Stimulated activated CD4-positive, alpha-beta T cell treated with anti-CD3 and anti-CD28 coated beads, Interleukin-1b, Interleukin-23, amount 100 ng/mL, for 48 hours (primary cell): Measurements from ENCODE around the gene RGMB.

Experiments used
- DNase-seq: peaks from one replicate; pipeline ENCODE4 v3.0.0-alpha.2; 2020

RGMB gene

DNA sequence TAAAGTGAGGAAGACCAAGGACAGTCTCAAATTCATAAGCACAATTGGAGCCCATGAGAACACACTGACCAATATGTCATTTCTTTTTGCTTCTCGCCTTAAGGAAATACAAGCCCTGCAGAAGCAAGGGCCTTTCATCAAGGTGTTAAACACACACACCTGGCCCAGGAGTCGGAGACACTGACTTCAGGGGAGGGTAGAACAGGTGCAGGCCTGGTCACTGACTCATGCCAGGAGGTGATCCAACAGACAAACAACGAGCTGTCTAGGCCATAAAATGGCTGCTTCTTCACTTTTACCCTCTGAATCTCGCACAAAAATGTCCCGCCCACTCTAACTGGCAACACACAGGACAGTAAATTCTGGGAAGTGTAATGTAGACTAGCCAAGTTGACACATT is 62.7 kb downstream of the RGMB start:
- DNase-seq, result no peak

DNA sequence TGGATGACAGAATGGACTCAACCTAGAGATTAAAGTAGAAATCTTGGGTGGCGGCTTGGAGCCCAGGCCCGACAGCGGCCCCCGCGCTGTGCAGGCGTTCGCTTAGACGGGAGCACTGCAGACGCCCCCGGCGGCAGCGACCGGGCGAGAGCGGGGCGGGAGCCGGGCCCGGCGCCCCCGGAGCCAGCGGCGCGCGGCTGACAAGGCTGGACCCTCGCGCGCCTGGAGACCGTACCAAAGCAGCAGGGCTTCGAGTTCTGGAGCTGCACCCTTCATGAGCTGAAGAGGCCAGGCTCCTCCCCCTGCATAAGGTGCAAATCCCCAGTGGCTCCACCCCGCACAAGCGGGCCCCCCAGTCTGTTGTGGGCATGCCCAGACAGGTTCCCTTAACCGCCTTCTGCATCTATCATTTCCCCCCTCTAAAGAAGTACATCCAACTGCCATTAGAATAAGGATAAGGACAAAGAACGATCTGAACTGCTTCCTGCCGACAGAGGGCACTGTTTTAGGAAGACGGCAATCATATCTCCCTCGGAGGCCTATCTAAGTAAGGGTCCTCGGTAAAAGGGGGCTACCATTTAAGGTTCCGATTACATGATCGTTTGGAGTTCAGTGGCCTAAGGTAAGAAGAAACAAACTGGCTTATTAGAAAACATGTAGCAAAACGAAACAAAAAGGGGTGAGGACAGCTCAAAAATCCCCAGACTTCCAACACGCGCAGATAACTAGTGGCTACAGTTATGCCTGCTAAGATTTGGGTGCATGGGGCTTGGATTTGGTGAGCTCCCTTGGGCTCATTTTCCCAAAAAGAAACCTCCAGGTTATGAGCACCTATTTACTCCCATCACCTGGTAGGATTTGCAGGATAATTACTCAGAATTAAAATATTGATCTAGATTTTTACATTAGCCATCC is 66.3 kb downstream of the RGMB start:
- DNase-seq, result peak; percentile 4

DNA sequence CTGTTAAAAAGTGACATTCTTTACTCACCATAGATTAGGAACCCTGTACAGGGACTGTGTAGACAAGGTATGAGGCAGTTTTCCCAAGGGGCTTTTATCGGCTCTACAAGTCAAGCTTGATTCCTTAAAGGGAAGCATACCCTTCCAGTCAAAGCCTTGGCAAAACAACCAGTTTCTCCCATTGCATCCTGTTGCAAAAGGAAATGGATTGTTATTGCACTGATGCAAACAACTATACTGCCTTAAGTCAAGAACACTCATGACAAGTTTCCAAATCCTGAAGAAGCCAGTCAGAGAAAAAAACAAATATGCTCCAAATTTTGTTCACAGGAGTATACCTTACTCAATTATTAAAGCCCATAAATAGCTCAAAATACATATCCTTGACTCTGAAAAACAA is 67.5 kb downstream of the RGMB start:
- DNase-seq, result no peak

DNA sequence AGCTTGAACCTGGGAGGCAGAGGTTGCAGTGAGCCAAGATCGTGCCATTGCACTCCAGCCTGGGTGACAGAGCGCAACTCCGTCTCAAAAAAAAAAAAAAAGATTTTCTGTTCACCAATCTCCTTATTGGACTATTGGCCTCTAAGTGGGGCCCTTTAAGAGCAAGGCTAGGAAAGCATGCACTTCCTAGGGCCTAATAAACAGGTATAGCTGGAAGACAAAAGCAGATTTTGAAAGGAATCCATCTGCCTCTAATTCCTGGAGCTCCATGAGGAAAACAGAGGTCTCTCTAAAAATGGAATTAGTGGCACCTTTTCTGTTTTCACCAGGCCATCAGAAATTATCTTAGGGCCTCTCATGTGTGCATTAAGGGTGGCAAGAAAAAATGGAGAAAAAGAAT is 70.0 kb downstream of the RGMB start:
- DNase-seq, result no peak

DNA sequence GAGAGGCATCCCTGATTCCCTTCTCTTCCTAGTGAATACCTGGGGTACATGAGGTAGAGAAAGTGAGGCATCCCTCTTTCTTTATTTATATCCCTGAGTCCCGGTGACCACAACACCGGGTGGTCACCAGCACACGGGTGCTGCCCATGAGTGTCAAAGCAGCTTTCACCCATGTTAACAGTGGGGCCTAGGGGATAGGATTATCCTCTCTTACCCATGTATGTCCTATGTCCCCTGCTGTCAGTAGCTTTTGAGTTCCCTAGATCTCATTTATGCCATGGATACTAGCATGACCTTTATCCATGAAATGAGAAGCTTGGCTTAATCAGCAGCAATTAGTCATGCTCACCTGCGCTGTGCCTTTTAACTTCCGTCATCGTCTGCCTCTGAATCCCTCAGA is 71.4 kb downstream of the RGMB start:
- no peak for DNase-seq

DNA sequence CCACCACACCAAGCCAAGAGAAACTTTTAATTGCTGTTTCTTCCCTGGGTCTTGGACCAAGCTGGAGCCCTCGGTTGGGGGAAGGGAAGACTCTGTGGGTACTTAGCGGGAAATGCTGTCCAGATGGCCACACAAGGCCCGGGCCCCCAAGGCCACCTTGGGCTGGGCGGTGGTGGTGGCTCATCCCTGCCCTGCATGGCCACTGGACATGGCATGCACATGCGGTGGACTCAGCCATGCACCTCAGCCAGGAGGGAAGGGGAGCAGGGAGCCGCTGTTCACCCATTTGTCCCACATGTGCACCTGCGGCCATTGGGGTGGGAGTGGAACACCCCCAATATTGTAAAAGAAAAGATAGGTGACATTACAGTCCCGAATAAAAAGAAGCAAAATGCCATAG is 72.4 kb downstream of the RGMB start:
- no peak for DNase-seq
